22Rv1 (cell line): Measurements from ENCODE around the gene MAP7.

ENCODE experiments used
- ZFX ChIP-seq: fragments of 450-650 bp; IDR thresholded peaks from 2 replicates; pipeline ENCODE4 v1.6.1; 2017; ENCODE audit warnings: antibody characterized with exemption, borderline replicate concordance
- TF ChIP-seq, protein P1 (sequence below): fragments of 450-650 bp; IDR thresholded peaks from 2 replicates; pipeline ENCODE4 v1.5.1; 2017; ENCODE audit warnings: mild to moderate bottlenecking

DNA sequence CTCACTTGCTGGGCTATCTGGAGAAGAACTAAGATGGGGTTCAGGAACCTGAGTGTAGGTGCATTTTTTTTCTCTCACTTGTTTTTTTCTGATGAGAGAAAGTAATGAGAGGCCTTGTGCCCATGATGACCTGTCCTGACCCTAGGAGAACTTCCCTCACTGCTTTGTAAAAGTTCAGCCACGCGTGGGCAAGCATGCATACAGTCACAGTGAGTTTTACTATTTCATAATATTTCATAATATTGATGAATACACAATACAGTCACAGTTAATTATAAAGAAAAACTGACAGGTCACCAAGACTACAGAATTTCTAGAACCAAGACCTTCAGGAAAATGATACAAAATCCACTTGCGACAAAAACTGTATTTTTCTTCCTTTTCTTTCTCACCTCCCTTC, 111.8 kb downstream of the MAP7 start:
- TF ChIP-seq, protein P1, sequence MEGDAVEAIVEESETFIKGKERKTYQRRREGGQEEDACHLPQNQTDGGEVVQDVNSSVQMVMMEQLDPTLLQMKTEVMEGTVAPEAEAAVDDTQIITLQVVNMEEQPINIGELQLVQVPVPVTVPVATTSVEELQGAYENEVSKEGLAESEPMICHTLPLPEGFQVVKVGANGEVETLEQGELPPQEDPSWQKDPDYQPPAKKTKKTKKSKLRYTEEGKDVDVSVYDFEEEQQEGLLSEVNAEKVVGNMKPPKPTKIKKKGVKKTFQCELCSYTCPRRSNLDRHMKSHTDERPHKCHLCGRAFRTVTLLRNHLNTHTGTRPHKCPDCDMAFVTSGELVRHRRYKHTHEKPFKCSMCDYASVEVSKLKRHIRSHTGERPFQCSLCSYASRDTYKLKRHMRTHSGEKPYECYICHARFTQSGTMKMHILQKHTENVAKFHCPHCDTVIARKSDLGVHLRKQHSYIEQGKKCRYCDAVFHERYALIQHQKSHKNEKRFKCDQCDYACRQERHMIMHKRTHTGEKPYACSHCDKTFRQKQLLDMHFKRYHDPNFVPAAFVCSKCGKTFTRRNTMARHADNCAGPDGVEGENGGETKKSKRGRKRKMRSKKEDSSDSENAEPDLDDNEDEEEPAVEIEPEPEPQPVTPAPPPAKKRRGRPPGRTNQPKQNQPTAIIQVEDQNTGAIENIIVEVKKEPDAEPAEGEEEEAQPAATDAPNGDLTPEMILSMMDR: no peak
- no peak for TF ChIP-seq ZFX
